ENCODE results near the gene RGSL1. TPM values are rescaled to one million over a fixed set of nuclear protein-coding genes. Genes with fewer than 3 reads are reported as not detected.

RGSL1 gene
- total RNA-seq (ENCODE audit: insufficient read depth, low replicate concordance): 1.7 TPM

- DNase-seq (ENCODE audit: low spot score): no peak
Measured at GRCh38 chr1:182450087-182450486, at the start of gene RGSL1. Gene RGSL1, plus strand, starts transcription at chr1:182450146. Its CDS starts 20 bp downstream, at chr1:182450166.

GRCh38 chr1:182400567-182400966 lies 49.4 kb upstream of the RGSL1 start, which contains the start of gene TEDDM1:
Gene TEDDM1, minus strand, starts transcription at chr1:182400667. Its CDS starts 182 bp downstream, at chr1:182400485.
- DNase-seq (ENCODE audit: low spot score): no peak

GRCh38 chr1:182404781-182405180 lies 45.2 kb upstream of the RGSL1 start:
- no peak for DNase-seq (ENCODE audit: low spot score)

- DNase-seq (ENCODE audit: low spot score): no peak
Measured at GRCh38 chr1:182405578-182405977, 44.4 kb upstream of the RGSL1 start.

GRCh38 chr1:182406012-182406411 lies 43.9 kb upstream of the RGSL1 start:
- DNase-seq (ENCODE audit: low spot score): no peak

GRCh38 chr1:182407724-182408123 lies 42.2 kb upstream of the RGSL1 start:
- no peak for DNase-seq (ENCODE audit: low spot score)

- DNase-seq (ENCODE audit: low spot score): no peak
Measured at GRCh38 chr1:182408435-182409075, 41.4 kb upstream of the RGSL1 start.

GRCh38 chr1:182410138-182410537 lies 39.8 kb upstream of the RGSL1 start:
- no peak for DNase-seq (ENCODE audit: low spot score)

- DNase-seq (ENCODE audit: low spot score): no peak
Measured at GRCh38 chr1:182410620-182411273, 39.2 kb upstream of the RGSL1 start.

- no peak for DNase-seq (ENCODE audit: low spot score)
Measured at GRCh38 chr1:182413486-182413885, 36.5 kb upstream of the RGSL1 start.

GRCh38 chr1:182413969-182414368 lies 36.0 kb upstream of the RGSL1 start:
- no peak for DNase-seq (ENCODE audit: low spot score)

GRCh38 chr1:182415789-182416188 lies 34.2 kb upstream of the RGSL1 start:
- no peak for DNase-seq (ENCODE audit: low spot score)

- no peak for DNase-seq (ENCODE audit: low spot score)
Measured at GRCh38 chr1:182426442-182427430, 23.2 kb upstream of the RGSL1 start.

GRCh38 chr1:182428043-182428442 lies 21.9 kb upstream of the RGSL1 start:
- DNase-seq (ENCODE audit: low spot score): no peak

GRCh38 chr1:182430263-182431068 lies 19.5 kb upstream of the RGSL1 start:
- DNase-seq (ENCODE audit: low spot score): no peak

- no peak for DNase-seq (ENCODE audit: low spot score)
Measured at GRCh38 chr1:182431278-182431677, 18.7 kb upstream of the RGSL1 start.

- DNase-seq (ENCODE audit: low spot score): no peak
Measured at GRCh38 chr1:182433580-182433979, 16.4 kb upstream of the RGSL1 start.

- DNase-seq (ENCODE audit: low spot score): no peak
Measured at GRCh38 chr1:182438326-182438725, 11.6 kb upstream of the RGSL1 start.

GRCh38 chr1:182441719-182442118 lies 8.2 kb upstream of the RGSL1 start:
- DNase-seq (ENCODE audit: low spot score): no peak

GRCh38 chr1:182442333-182442732 lies 7.6 kb upstream of the RGSL1 start:
- no peak for DNase-seq (ENCODE audit: low spot score)

- no peak for DNase-seq (ENCODE audit: low spot score)
Measured at GRCh38 chr1:182444497-182444896, 5.4 kb upstream of the RGSL1 start.
